Measurements from ENCODE around the gene MPHOSPH8. TPM values are rescaled to one million over a fixed set of nuclear protein-coding genes. Genes with fewer than 3 reads are reported as not detected.
A peak's percentile ranks its signal among the peaks of the same experiment; 100 is the strongest.

Gene MPHOSPH8
- total RNA-seq, 1 donor from 2014 or later, result 32.2 TPM

DNA sequence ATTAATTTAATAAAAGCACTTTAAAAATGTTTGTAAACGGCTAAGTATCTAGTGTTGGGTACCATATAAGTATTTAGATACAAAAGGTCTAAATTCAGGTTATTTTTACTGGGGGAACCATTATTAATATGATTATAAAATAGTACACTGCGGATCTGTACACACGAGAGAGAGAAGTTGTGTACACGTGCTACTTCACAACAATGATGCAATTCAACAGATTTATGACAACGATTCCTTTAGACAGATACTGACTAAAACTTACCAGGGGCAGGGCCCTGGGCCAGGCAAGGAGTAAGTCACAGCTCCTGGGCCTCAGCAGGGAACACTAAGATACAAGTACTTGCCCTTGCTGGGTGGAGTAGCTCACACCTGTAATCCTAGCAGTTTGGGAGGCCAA, 43.0 kb upstream of the MPHOSPH8 start:
- no peak overlapping the region for H3K4me3 Mint-ChIP-seq (ENCODE audit: unreplicated experiment)
- H3K27ac Mint-ChIP-seq (ENCODE audit: unreplicated experiment), result no peak overlapping the region
- no peaks in the 10 kb centered on the region for H3K9me3 Mint-ChIP-seq (ENCODE audit: unreplicated experiment)
- H3K4me1 Mint-ChIP-seq (ENCODE audit: unreplicated experiment), result peaks cover 3% of the 10 kb centered on the region
- no peaks in the 10 kb centered on the region for H3K36me3 Mint-ChIP-seq (ENCODE audit: unreplicated experiment)
- peaks cover 11% of the 10 kb centered on the region for H3K27me3 Mint-ChIP-seq (ENCODE audit: unreplicated experiment)
- no peak for DNase-seq (ENCODE audit: extremely low spot score, unreplicated experiment)
- TF ChIP-seq, protein P1, sequence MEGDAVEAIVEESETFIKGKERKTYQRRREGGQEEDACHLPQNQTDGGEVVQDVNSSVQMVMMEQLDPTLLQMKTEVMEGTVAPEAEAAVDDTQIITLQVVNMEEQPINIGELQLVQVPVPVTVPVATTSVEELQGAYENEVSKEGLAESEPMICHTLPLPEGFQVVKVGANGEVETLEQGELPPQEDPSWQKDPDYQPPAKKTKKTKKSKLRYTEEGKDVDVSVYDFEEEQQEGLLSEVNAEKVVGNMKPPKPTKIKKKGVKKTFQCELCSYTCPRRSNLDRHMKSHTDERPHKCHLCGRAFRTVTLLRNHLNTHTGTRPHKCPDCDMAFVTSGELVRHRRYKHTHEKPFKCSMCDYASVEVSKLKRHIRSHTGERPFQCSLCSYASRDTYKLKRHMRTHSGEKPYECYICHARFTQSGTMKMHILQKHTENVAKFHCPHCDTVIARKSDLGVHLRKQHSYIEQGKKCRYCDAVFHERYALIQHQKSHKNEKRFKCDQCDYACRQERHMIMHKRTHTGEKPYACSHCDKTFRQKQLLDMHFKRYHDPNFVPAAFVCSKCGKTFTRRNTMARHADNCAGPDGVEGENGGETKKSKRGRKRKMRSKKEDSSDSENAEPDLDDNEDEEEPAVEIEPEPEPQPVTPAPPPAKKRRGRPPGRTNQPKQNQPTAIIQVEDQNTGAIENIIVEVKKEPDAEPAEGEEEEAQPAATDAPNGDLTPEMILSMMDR (IDR thresholded peaks at IDR 0.05), result no peak

DNA sequence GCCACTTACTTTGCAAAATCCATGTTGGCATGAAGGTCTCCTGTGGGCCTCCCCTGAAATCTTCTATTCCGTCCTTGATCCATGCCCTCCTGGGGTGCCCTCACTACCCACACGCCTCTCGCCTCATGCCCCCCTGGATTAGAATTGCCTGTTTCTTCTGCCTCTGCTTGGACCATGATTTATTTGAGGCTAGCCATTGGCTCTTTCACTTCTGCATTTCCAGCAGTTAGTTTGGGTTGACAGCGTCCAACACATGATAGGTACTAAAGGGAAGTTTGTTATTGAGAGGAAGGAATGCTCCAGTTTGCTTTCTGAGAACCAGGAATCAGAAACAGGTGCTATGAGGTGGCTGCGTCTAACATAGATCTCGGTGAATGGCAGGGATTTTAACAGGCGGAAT, 41.6 kb upstream of the MPHOSPH8 start:
- Mint-ChIP-seq H3K27me3 (ENCODE audit: unreplicated experiment) (peaks cover 12% of the 10 kb centered on the region), H3K36me3 (ENCODE audit: unreplicated experiment) (no peaks in the 10 kb centered on the region), H3K9me3 (ENCODE audit: unreplicated experiment) (no peaks in the 10 kb centered on the region), H3K27ac (ENCODE audit: unreplicated experiment) (no peak overlapping the region), H3K4me3 (ENCODE audit: unreplicated experiment) (no peak overlapping the region), H3K4me1 (ENCODE audit: unreplicated experiment) (peaks cover 3% of the 10 kb centered on the region)
- TF ChIP-seq, protein P1 (IDR thresholded peaks at IDR 0.05), result no peak
- peak; percentile 32 for DNase-seq (ENCODE audit: extremely low spot score, unreplicated experiment)

DNA sequence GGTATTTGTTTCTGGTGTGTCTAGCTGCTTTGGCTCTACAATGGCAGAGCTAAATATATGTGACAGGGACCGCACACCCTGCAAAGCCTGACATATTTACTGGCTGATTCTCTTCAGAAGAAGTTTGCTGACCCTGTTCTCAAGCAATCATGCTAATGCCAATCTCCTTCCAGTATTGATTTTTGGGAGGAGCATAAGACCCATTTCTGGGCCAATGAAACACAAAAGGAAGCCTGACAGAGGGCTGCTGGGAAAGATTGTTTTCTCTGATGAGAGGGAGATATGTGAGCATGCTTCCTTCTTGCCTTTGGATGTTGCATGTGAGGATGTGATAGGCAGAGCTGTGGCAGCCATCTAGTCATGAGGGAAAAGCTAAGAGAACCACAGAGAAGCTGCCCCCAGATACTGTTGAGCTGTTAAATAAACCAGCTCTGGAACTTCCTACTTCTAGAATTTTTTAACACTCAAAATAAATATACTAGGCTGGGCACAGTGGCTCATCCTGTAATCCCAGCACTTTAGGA, 40.7 kb upstream of the MPHOSPH8 start:
- H3K36me3 Mint-ChIP-seq (ENCODE audit: unreplicated experiment), result no peaks in the 10 kb centered on the region
- H3K27me3 Mint-ChIP-seq (ENCODE audit: unreplicated experiment), result peaks cover 15% of the 10 kb centered on the region
- no peak overlapping the region for H3K27ac Mint-ChIP-seq (ENCODE audit: unreplicated experiment)
- no peak overlapping the region for H3K4me3 Mint-ChIP-seq (ENCODE audit: unreplicated experiment)
- TF ChIP-seq, protein P1 (IDR thresholded peaks at IDR 0.05), result no peak
- H3K9me3 Mint-ChIP-seq (ENCODE audit: unreplicated experiment), result no peaks in the 10 kb centered on the region
- no peaks in the 10 kb centered on the region for H3K4me1 Mint-ChIP-seq (ENCODE audit: unreplicated experiment)
- DNase-seq (ENCODE audit: extremely low spot score, unreplicated experiment), result no peak

DNA sequence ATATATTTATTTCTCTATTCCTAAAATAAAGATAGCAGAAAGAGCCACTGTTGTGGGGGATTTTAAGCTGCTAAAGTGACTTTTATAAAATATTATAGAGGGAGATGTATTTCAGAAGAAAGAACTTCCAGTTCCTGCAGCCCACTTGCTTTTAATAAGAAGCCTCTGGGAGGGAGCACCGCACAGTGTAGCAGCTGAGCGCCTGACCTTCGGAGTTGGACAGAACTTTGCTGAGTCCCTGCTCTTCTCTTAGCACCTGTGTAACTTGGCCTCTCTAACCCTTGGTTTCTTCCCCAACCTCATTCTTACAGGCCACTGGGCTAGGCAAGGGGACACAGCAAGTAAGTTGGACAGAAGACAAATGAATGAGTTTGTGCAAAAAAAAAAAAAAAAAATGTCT, 37.4 kb upstream of the MPHOSPH8 start:
- DNase-seq (ENCODE audit: extremely low spot score, unreplicated experiment), result no peak
- Mint-ChIP-seq H3K27me3 (ENCODE audit: unreplicated experiment) (peaks cover 18% of the 10 kb centered on the region), H3K4me3 (ENCODE audit: unreplicated experiment) (no peak overlapping the region), H3K36me3 (ENCODE audit: unreplicated experiment) (no peaks in the 10 kb centered on the region), H3K9me3 (ENCODE audit: unreplicated experiment) (no peaks in the 10 kb centered on the region), H3K4me1 (ENCODE audit: unreplicated experiment) (no peaks in the 10 kb centered on the region), H3K27ac (ENCODE audit: unreplicated experiment) (no peak overlapping the region)
- TF ChIP-seq, protein P1 (IDR thresholded peaks at IDR 0.05), result no peak

DNA sequence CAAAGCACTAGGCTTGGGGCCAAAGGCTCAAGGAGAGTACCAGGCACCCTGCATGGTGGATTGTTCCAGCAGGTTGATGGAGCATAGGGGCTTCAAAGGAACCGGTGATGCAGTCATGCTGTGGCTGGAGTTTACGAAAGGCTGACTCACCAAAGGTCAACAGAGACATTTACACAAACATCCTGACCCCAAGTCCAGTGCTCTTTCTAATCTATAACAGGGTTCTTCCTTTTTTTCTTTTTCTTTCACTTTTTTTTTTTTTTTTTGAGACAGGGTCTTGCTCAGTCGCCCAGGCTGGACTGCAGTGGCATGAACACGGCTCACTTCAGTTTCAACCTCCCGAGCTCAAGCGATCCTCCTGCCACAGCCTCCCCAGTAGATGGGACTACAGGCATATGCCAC, 36.5 kb upstream of the MPHOSPH8 start:
- DNase-seq (ENCODE audit: extremely low spot score, unreplicated experiment), result peak; percentile 46
- Mint-ChIP-seq H3K4me3 (ENCODE audit: unreplicated experiment) (no peak overlapping the region), H3K27ac (ENCODE audit: unreplicated experiment) (no peak overlapping the region), H3K4me1 (ENCODE audit: unreplicated experiment) (no peaks in the 10 kb centered on the region), H3K9me3 (ENCODE audit: unreplicated experiment) (no peaks in the 10 kb centered on the region), H3K27me3 (ENCODE audit: unreplicated experiment) (peaks cover 18% of the 10 kb centered on the region), H3K36me3 (ENCODE audit: unreplicated experiment) (no peaks in the 10 kb centered on the region)
- TF ChIP-seq, protein P1 (IDR thresholded peaks at IDR 0.05), result no peak
